DMS153 (cell line): ENCODE measurements around the gene PPP1R13L.

Experiments used
- DNase-seq: peaks from one replicate; lab custom pipeline; 2025; lab: John Stamatoyannopoulos, UW

Gene PPP1R13L

DNA sequence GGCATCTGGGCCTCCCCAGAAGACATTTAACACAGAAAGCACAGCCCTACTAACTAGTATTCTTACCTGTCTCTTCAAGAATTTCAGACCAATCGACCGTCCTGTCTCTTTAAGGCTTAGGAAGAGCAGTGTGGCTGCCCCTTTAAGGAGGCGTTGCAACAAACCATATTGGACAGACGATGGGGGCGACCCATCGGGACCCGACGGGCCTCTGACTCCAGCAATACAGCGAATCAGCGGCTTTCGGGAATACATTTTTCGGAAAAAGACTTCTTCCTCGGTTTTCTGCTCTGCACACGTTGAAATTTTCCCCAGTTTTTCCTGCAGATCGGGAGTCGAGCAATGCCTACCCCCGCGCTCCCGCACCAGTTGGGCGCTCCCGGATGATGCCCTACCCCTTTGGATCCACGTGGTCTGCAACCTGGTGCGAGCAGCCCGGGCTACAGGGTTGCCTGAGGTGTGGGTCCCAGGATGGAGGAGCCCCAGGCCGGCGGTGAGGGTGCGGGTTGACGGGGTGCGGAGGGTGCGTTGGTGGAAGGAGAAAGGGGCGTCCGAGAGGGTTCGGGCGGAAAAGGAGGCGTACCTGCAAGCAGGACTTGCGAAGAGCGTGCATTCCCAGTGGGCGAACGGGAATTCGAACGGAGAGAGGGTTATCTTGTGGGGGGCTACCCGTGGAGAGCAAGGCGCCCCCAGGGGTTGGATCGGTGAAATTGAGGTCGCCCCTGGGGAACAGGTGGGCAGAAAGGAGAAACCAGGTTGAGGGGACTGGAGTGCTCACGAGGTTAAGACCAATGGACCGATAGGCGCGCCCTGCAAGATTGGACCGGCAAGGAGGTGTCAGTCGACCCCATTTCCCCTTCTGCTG lies 1.6 kb upstream of the PPP1R13L start, which contains the start of gene POLR1G:
TSS of gene POLR1G (plus strand) at position 419 of the 865 bp plus-strand sequence. CDS start at position 472, 53 bp downstream.
- peak; percentile 64 for DNase-seq

- peak; percentile 76 for DNase-seq
Observed at GRCh38 chr19:45405435-45406225, 761 bp upstream of the PPP1R13L start.

DNA sequence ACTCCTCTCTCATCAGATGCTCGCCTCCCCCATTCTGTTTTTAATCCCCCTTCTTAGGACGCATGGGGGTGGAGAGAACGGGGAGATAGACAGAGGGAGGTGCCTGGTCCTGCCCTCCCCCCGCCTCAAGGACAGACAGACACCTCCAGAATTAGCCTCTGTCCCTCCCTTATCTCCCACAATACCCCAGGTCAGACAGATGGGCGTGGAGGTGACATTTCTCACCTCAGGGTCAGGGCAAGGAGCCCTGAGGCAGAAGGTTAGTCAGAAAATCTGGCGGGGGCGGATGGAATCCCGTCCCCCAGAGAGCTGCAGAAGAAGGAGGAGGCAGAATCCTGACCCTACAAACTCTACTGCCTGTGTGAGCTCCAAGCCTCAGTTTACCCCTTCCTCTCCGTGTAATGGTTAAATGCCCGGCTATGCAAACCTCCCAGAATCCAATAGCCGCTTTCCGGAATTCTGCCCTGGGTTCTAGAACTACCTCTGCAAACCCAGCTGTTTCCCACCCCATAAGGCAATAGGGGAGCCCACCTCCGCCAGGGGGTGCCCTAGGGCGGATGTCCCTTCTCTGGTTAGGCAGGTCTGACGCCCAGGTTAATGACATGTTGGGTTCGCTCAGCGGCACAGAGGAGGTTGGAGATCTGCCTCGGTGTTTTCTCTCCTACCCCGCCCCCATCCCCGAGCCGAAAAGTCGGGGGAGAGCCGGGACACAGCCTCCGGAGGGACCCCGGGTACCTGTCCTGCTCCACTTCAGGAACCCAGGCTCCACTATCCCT lies 900 bp downstream of the PPP1R13L start:
- DNase-seq, result peak; percentile 61

- no peak for DNase-seq
Observed at GRCh38 chr19:45403272-45403671, 1.6 kb downstream of the PPP1R13L start.

- DNase-seq, result no peak
Observed at GRCh38 chr19:45402298-45403061, 2.4 kb downstream of the PPP1R13L start.

DNA sequence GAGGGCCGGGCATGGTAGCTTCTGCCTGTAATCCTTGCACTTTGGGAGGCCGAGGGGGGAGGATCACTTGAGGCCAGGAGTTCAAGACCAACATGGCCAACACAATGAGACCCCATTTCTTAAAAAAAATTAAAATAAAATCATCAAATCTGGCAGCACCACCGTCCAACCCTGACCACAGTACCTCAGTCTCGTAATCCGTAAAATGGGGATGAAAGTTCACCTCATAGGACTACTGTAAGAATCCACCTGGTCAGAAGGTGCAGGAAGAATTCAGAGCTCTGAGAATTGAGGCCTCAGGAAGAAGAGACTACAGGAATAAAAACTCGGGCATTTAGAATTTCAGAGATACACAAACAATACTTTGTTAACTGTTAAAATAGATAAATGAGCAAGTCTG lies 3.1 kb downstream of the PPP1R13L start:
- DNase-seq, result no peak

- DNase-seq, result no peak
Observed at GRCh38 chr19:45400192-45400591, 4.7 kb downstream of the PPP1R13L start.

- DNase-seq, result no peak
Observed at GRCh38 chr19:45395821-45396617, 8.8 kb downstream of the PPP1R13L start.

DNA sequence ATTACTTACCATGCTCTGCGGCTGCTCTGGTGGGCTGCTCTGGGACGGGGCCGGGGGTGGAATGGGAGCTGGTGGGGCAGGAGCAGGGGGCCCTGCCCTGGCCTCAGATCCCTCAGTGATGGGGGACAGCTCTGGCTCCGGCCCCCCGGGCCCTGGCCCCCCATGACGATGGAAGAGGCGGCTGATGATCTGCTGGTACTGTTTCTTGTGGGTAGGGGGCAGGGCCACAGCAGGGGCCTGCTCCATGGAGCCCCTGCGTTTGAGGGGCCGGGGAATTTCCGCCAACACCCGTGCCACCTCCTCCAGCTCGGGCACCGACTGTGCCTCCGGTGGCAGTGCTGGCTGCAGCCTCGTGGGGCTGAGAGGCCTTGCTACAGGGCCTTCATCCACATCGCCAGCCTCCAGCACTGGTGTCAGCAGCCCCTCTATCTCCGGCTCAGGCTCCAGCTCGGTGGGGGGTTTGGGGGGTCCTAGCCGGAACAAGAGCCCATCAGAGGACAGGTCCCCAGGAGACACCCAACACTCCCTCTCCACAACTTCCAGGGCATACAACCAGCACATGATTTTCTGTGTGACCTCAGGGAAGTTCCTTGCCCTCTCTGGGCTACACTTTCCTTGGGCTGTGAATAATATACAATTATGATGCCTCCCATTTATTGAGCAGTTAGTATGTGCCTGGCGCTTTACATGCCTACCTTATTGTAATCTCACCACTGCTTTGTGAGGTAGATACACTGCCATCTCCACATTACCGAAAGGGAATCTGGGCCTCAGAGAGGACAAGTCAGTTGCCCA lies 12.8 kb downstream of the PPP1R13L start:
- no peak for DNase-seq

DNA sequence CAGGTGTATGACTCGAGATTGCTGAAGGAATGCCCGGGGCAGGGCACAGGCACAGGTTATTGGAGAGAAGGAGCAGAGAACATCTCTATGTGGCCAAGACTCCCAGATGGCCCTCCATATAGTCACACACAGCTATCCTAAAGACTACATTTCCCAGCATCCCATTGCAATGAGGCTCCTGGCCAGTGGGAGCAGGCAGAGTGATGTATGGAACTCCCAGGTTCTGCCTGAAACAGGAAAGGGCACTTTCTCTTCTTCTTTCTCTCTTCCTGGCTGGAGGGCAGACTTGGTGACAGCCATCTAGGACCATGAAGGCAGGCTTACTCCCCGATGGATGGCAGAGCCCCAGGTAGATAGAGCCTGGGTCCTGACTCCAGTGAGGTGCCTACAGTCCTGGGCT lies 13.5 kb downstream of the PPP1R13L start:
- DNase-seq, result no peak

DNA sequence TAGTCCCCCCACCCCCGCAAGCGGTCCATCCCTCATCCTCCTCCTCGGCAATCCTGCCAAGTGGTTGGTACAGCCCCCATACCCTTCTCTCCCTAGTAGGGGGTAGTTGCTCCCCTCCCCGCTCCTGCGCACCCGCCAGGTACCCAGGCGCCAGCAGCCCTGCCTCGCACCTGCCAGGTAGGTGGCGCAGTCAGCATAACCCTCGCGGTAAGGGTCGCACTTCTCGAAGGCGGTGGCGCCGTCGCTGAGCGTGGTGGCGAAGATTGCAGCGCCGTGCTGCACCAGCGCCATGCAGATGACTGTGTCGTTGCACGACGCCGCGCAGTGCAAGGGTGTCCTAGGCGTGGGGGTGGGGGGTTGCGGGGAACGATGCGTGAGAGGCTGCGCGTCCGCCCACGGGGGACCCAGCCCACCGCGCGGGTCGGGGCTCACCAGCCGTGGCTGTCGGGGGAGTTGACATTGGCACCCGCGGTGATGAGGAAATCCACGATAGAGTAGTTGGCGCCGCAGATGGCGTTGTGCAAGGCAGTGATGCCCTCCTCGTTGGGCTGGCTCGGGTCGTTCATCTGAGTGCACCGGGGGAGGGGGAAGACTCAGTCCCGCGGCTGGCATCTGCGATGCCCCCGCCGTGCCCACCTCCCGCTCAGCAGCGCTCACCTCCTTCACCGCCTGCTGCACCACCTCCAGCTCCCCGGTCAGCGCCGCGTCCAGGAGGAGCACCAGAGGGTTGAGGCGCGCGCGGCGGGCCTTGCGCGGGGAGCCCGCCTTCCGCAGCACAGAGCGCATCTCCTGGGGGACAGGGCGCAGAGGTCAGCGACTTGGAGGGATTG lies 19.3 kb downstream of the PPP1R13L start:
- no peak for DNase-seq

- DNase-seq, result no peak
Observed at GRCh38 chr19:45382426-45382825, 22.4 kb downstream of the PPP1R13L start.

DNA sequence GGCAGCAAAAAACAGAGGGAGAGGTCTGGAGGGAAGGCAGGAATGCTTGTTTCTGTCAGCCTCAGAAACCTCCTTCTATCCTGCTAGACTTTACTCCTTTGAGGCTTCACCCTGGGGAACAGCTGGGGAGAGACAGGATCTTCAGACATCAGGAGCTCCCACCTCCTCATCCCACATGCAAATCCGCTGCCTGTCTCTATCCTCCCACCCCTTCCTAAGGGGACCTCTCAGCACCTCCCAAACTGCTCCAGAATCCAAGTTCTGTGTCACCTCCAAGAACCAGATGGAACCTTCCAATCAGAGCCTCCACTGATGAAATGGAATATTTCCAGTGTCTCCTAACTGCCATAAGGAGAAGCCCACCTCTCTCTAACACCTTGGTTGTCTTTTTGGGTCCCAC lies 24.8 kb downstream of the PPP1R13L start:
- no peak for DNase-seq

- no peak for DNase-seq
Observed at GRCh38 chr19:45376045-45376724, 28.7 kb downstream of the PPP1R13L start.

GRCh38 chr19:45370410-45371204 lies 34.3 kb downstream of the PPP1R13L start, which contains the start of gene ERCC2:
TSS of gene ERCC2 (minus strand) at chr19:45370573. CDS start at chr19:45370540, 33 bp downstream.
- DNase-seq, result peak; percentile 96

- no peak for DNase-seq
Observed at GRCh38 chr19:45368737-45369340, 36.0 kb downstream of the PPP1R13L start.

GRCh38 chr19:45368127-45368526 lies 36.7 kb downstream of the PPP1R13L start:
- DNase-seq, result no peak
